Endometrial microvascular endothelial cells (primary cell): Measurements from ENCODE around the gene RNASET2. TPM values are rescaled to one million over a fixed set of nuclear protein-coding genes. Genes with fewer than 3 reads are reported as not detected.
"Not testable (repeated sequence)": the region's sequence is repeated elsewhere in the genome, so short reads cannot be mapped to it uniquely, and the experiment has no call there.

Experiments
- in situ Hi-C: cut with HindIII; loops from 2 replicates; pipeline ENCODE4 v1.10.0; 2017; ENCODE audit warnings: low sequenced_read_pairs, low pct_unique_long_range_greater_than_20kb; ENCODE audit errors: inconsistent ontology term
- total RNA-seq: library from RNA; depleted of rRNA; stranded (reverse); fragments of >200 nt; gene quantifications from one replicate; pipeline ENCODE4 v1.2.3, GENCODE V29; 2015; ENCODE audit errors: inconsistent ontology term

RNASET2 gene
- total RNA-seq, 1 donor from 2014 or later, result 34.8 TPM

GRCh38 chr6:166931426-166931970 lies 24.9 kb downstream of the RNASET2 start:
- in situ Hi-C loops, result no loop called here

GRCh38 chr6:166930354-166930891 lies 25.9 kb downstream of the RNASET2 start:
- in situ Hi-C loops, result no loop called here

- in situ Hi-C loops, result no loop called here
These were observed 26.7 kb downstream of the RNASET2 start for GRCh38 chr6:166929542-166930189.

- in situ Hi-C loops, result no loop called here
These were observed 27.5 kb downstream of the RNASET2 start for GRCh38 chr6:166928644-166929541.

- in situ Hi-C loops, result no loop called here
These were observed 28.3 kb downstream of the RNASET2 start for GRCh38 chr6:166927935-166928643.

GRCh38 chr6:166927240-166927934 lies 29.0 kb downstream of the RNASET2 start:
- in situ Hi-C loops, result no loop called here

- in situ Hi-C loops, result no loop called here
These were observed 29.6 kb downstream of the RNASET2 start for GRCh38 chr6:166926748-166927147.

GRCh38 chr6:166925141-166925996 lies 31.0 kb downstream of the RNASET2 start:
- in situ Hi-C loops, result no loop called here

GRCh38 chr6:166924531-166924930 lies 31.8 kb downstream of the RNASET2 start:
- in situ Hi-C loops, result no loop called here

GRCh38 chr6:166922937-166923336 lies 33.4 kb downstream of the RNASET2 start:
- in situ Hi-C loops, result no loop called here

- in situ Hi-C loops, result no loop called here
These were observed 34.8 kb downstream of the RNASET2 start for GRCh38 chr6:166921570-166921969.

GRCh38 chr6:166916824-166917223 lies 39.5 kb downstream of the RNASET2 start:
- in situ Hi-C loops, result no loop called here

GRCh38 chr6:166915484-166915883 lies 40.9 kb downstream of the RNASET2 start:
- in situ Hi-C loops, result not testable (repeated sequence)

- in situ Hi-C loops, result not testable (repeated sequence)
These were observed 41.4 kb downstream of the RNASET2 start for GRCh38 chr6:166914952-166915351.

GRCh38 chr6:166911248-166911677 lies 45.1 kb downstream of the RNASET2 start:
- in situ Hi-C loops, result no loop called here

- in situ Hi-C loops, result no loop called here
These were observed 45.7 kb downstream of the RNASET2 start for GRCh38 chr6:166910601-166911000.

GRCh38 chr6:166908811-166909210 lies 47.5 kb downstream of the RNASET2 start:
- in situ Hi-C loops, result no loop called here
